Stimulated activated CD4-positive, alpha-beta T cell treated with anti-CD3 and anti-CD28 coated beads, Interleukin-4, amount 100 ng/mL, for 1 hour (primary cell): ENCODE results near the gene VPS35L.
"Not testable (repeated sequence)": the region's sequence is repeated elsewhere in the genome, so short reads cannot be mapped to it uniquely, and the experiment has no call there.

Source experiments
- DNase-seq: peaks from one replicate; pipeline ENCODE4 v3.0.0-alpha.2; 2020

The VPS35L gene

DNA sequence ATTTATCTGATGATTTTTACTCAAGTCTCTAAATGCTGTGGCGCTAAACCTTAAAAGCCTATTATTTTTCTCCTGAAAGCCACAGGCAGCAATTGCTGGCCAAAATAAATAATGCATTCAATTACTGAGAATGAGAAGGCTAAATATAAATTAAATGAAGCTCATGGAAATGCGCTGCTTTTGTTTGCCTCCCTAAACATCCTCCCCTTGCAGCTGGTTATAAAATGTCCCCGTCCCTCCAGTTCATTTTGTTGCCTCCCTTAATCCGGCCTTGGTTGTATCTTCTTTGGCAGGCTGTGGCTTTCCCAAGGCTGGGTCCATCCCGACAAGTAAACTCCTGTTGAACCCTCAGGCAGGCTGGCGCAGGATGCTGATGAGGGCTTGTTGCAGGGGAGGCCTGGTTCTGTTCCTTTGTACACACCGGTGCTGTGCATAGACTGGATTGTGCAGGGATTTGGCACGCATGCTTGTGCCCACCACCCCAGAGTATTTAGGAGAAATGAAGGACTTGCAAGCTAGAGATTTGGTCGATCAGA lies 99.8 kb downstream of the VPS35L start:
- no peak for DNase-seq

DNA sequence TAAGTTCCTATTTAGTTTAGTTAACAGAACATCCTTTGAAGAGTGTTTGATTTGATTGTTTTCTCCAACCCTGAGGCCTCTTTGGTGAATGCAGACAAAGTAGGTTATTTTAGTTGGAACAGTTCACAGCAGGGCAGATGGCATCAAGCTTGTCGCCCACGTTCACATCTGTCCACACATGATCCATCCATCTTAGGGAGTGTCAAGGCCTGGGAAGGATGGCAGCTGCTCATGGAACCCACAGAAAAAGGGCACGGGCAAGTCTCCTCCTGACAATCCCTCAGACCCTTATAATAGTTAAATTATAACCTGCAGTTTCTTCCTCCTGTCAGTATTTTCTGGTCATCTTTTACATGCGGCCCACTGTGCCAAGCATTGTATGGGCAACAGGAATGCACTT lies 102.3 kb downstream of the VPS35L start:
- DNase-seq, result no peak

DNA sequence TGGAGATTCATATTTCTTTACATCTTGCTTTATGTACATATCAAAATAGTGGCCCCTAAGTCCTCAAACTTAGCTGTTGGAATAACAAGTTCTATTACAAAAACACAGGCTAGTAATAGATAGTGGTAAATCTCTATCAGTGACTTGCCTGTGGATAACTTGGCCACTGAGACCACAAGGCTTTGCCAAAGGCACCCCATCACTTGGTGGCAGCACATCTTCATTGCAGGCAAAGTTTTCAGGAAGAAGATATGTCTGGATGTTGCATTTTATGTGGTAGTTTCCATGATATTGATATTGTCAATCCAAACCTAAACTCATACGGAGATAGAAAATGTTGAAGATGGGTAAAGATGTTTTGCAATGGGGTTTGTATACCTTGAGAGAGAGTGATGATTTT lies 104.1 kb downstream of the VPS35L start:
- DNase-seq, result no peak

DNA sequence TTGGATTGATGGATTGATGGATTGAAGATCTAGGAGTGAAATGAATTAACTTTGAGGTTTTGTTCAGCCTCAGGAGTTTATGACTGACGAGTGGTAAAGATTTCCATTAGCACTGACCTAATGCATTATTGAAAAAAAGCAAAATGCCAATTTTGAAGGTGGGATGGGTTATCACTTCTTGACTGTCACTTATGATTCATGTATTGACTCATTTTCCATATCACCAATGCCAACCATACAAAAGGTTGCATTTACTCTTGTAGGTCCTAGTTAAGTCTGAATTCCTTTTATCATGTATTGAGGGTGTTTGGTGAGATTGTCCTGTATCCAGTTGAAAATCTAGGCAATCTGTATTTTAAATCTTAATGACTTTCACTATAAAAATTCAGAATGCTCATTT lies 104.9 kb downstream of the VPS35L start:
- DNase-seq, result no peak

DNA sequence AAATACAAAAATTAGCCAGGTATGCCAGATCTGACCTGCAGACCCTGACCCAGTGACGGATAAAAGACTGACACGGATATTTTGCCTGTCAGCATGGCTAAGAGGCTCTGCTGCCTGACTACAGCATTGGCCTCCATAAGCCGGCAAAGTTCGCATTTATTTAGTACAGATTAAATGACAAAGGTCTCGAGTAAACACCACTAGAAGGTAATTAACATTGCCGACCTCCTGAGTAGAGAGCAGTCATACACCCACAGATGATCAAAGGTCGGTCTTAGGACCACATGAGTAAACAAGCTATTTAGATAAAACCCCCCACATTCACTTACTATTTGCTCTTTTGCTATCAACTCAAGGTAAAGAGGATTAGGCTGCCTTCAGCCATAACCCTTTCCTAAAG lies 106.8 kb downstream of the VPS35L start:
- no peak for DNase-seq

DNA sequence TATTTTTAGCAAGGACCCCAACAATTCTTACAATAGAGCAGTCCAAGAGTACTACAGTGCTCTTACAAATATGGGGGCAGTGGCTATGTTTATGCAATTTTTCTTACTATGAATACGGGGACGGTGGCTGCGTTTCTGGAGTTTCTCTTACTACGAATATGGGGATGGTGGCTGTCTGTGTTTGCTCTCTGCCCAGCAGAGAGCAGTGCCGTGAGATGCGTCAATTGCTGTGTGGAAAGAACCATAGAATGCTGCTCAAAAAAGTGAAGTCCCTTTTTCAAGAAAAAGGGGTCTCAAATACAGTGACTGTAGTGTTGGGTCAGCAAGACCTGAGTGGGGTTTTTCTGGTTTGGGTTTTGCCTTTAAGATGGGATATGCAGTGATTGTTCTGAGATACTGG lies 108.7 kb downstream of the VPS35L start:
- no peak for DNase-seq

DNA sequence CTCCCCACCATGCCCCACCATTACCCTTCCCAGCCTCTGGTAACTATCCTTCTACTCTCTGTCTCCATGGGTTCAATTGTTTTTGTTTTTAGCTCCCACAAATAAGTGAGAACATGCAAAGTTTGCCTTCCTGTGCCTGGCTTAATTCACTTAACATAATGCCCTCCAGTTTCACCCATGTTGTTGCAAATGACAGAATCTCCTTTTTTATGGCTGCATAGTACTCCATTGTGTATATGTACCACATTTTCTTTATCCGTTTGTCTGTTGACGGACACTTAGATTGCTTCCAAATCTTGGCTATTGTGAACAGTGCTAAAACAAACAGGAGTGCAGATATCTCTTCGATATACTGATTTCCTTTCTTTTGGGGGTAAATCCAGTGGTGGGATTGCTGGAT lies 109.8 kb downstream of the VPS35L start:
- not testable (repeated sequence) for DNase-seq

DNA sequence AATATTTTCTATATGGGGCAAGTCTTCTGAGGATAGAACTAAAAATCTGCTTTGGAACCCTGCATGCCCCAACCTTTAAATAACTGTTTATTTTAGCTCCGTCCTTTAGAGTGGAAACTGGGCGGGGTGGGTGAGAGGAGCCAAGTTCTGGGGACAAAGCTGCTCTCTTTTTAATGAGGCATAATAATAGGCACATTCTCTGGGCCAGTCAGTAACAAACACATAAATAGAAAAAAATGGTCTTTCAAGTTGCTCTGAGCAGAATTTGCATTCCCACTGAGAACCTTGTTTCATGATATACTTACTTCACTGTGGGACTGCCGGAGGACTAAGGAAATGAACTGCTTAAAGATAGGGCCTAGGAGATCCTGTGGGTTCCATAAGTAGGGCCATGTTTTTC lies 111.0 kb downstream of the VPS35L start:
- no peak for DNase-seq

DNA sequence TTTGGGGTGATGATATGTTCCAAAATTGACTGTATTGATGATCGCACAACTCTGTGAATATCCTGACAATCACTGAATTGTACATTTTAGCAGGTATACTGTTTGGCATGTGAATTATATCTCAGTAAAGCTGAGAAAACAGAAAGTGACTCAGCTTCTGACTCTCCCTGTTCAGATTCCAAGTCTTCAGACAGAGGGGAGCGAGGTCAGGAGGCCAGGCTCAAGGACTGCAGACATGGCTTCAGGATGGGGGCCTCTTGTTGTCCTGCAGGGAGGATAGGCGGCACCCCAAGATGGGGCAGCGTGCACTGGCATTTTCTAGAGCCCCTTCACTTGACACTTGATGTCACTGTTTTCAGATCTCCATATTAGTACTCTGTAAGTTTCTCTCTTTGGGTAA lies 116.9 kb downstream of the VPS35L start:
- no peak for DNase-seq

DNA sequence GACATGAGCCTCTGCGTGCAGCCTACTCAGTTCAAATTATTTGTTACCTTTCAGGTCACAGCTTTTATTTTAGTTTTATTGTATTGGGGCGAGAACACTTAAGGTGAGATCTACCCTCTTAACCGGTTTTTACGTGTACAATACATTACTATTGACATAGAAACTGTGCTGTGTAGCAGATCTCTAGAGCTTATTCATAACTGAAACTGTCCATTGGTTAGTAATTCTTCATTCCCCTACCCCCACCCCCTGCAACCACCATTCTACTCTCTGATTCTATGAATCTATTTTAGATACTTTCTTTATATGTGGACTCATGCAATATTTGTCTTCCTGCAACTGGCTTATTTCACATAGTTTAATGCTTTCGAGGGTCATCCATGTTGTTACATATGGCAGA lies 119.0 kb downstream of the VPS35L start:
- no peak for DNase-seq

DNA sequence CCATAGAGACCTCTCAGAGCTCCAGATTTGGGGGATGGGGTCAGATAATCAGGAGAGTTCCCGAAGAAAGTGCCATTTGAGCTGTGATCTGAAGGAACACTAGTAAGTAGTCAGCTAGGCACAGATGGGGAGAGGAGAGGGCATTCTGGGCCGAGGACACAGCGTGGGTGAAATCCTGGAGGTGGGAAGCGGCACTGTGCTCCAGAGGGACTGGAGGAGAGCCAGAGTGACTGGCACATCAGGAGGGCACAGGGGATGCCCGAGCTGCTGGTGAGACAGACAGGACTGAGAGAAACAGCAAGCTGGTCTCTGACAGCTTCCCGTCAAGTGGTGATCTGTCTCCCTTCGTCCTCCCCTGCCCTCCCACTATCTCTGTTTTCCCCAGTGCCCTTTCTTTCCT lies 121.9 kb downstream of the VPS35L start:
- DNase-seq, result no peak

DNA sequence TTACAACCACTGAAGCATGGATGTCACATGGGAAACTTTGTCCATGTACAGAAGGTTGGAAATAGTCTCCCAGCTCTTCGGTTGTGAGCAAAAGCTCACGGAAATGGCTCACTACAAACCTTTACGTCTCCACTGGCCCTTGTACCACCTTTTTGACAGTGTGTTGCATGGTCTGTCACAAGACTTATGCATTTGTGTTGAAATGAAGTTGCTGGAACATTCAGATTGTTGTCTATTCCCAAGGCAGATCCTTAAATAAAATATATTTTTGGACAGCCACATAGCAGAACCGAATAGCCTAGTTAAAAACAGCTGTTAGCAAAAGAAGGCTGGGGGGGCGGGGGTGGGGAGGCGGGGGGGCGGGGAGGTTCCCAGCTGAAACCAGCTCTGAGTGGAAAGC lies 123.3 kb downstream of the VPS35L start:
- no peak for DNase-seq

DNA sequence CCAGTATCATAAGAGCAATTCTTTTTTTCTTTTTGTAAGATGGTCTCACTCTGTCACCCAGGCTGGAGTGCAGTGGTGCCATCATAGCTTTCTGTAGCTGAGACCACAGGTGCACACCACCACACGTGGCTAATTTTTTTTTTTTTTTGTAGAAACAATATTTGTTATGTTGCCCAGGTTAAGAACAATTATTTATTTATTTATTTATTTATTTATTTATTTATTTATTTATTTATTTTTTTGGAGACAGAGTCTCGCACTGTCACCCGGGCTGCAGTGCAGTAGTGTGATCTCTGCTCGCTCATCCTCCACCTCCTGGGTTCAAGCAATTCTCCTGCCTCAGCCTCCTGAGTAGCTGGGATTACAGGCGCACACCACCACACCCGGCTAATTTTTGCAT lies 123.8 kb downstream of the VPS35L start:
- not testable (repeated sequence) for DNase-seq

DNA sequence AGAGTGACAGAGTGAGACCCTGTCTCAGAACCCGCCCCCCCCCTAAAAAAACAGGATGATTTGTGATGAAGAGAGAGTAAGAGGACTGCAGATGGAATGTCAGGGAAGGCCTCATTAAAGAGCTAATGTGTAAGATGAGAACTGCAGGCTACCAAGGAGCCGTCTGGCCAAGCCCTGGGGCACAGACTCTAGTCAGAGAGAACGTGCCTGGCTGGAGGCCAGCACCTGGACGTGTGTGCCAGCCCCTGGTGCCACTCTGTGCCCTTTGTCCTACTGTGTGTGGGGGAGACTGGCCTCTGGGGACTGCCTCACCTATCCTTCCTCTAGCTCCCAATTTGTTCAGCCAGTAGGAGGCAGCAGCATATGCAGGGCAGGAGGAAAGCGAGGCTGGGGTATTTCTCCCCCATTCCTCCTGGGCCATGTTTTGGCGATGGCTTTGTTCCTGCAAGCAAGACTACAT lies 125.4 kb downstream of the VPS35L start:
- DNase-seq, result no peak

DNA sequence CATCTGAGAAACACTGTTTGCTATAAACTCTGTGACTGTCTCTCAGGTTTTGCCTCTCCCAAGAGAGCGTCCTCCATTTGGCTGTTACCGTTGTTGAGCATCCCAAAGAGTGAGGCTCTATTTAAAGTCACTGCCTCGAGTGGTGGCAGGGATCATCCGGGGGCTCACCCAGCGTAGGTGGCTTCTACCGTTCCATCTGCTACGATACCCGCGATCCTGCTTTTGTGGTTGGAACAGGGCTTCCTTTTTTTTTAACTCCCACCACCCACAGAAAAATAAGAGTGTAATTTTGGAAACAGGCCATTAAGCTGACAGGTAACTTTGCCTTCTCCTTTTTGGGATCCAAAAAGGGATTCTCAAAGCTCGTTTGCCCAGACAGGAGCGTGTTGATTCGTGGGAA lies 126.1 kb downstream of the VPS35L start:
- no peak for DNase-seq

DNA sequence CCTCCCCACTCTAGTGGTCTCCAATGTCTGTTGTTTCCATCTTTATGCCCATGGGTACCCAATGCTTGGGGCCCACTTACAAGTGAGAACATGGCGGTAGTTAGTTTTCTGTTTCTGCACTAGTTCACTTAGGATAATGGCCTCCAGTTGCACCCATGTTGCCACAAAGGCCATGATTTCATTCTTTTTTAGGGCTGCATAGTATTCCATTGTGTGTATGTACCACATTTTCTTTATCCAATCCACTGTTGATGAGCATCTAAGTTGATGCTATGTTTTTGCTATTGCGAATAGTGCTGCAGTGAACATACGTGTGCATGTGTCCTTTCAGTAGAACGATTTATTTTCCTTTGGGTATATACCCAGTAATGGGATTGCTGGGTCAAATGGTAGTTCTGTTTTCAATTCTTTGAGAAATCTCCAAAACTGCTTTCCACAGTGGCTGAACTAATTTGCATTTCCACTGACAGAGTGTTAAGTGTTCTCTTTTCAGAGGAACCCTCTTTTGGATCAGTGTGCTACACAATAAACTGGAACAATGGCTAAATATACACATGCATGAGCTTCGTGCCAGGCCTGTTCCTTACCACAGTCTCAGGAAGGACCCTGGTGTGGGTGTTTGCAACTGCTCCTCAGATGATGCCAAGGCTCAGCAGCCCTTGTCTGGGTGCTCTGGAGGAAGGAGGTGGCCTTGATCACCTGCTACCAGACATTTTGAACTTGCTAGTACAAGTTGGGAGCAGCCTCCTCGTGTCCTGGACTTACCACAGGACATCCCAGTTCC lies 128.1 kb downstream of the VPS35L start:
- no peak for DNase-seq

DNA sequence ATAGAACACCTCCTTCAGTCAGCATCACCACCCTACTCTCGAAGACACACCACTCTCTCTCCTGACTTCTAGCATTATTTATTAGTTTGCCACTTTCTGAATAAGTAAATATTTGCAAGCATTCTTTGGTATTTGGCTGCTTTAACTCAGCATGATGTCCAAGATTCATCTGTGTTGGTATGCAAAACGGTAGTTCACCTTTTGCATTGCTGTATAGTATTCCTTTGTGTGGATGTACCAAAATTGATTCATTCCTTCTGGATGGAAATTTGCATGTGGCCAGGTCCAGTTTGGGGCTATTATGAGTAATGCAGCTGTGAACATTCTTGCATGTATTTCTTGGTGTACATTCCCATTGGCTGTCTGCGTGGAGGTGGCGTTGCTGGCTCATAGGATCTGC lies 129.7 kb downstream of the VPS35L start:
- DNase-seq, result no peak

DNA sequence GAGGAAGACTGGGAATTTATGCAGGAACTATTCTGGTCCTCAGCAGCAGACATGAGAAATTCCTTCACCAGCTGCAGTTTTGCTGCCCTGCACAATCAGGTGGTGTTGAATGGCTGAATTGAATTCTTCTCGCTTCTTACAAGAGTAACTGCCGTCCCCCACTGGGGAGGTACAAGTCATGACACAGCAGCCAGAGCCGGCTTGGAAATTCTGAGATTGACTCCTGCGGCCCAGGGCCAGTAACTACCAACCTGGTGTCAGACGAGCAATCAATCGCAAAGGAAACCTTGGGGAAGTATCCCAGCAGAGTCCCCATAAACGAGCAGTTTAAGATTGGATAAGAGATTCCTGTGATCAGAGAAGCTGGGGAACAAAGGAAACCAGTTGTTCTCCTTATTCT lies 131.8 kb downstream of the VPS35L start:
- DNase-seq, result no peak

DNA sequence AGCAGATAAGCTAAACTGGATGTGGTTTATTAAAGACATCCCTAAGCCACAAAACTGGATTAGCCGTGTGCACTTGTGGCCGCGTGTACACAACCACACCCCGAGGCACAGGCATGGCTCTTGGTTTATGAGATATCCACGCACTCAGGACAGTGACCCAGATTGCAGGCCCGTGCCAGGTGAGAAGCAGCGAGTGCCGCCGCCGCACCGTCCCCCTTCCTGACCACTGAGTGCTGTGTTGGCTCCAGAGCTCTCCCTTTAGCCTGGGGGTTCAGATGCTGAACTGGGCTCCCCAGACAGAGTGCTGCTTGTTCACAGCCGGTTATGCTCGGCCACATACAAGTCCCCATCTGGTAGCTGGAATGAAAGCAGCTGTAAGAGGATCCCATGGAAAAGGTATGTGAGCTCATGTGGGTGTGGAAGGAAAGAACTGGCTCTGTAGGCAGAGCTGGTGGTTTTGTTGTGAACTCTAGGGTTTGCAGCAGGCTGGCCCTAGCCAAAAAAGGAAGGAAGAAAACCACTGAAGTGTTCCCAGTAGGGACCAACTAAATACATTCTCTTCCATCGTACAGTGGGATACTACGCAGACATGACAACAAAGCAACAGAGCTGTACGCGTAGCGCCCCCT lies 133.0 kb downstream of the VPS35L start:
- no peak for DNase-seq

DNA sequence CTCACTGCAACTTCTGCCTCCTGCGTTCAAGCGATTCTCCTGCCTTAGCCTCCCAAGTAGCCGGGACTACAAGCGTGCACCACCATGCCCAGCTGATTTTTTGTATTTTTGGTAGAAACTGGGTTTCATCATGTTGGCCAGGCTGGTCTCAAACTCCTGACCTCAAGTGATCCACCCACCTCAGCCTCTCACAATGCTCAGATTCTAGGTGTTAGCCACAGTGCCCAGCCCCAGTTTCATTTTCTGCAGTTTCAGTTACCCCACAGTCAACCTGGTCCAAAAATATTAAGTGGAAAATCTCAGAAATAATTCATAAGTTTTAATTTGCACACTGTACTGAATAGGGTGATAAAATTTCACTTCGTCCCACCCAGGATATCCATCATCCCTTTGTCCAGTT lies 133.8 kb downstream of the VPS35L start:
- DNase-seq, result no peak

DNA sequence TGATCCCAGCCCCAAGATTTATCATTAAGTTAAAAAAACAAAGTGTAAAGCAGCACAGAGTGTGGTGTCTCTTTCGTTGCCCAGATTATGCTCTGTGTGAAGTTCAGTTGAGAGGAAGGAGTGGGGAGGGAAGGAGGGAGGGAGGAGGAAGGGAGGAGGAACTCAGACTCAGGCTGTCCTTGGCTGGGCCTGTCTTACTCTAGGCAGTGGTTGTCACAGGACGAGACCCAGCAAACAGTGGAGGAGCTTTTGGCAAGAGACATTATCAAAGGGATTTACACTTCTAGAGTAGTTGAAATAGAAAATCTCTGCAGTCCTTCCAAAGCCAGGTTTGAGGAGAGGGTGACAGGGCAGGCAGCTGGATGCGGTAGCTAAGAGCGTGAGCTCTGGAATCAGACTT lies 134.7 kb downstream of the VPS35L start:
- no peak for DNase-seq

DNA sequence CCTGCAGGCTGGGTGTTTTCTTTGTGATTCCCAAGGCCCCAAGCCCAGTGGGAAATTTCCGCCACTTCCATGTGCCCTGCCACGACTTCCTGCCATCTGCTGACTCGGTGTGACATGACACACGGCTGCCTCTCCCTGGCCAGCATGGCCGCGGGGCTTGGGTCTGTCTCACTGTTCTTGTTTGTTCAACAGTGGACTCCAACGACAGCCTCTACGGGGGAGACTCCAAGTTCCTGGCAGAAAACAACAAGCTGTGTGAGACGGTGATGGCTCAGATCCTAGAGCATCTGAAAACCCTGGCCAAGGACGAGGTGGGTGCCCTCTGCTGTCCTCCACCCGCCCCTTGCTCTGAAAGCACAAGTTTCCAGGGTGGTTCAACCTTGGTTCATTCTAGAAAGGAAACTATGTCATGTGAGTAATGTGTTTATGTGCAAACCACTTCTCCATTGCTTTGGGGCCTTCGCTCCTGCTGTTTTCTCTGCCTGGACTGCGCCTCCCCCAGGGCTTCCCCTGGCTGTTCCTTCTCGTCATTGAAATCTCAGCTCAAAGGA lies 135.7 kb downstream of the VPS35L start:
- no peak for DNase-seq

DNA sequence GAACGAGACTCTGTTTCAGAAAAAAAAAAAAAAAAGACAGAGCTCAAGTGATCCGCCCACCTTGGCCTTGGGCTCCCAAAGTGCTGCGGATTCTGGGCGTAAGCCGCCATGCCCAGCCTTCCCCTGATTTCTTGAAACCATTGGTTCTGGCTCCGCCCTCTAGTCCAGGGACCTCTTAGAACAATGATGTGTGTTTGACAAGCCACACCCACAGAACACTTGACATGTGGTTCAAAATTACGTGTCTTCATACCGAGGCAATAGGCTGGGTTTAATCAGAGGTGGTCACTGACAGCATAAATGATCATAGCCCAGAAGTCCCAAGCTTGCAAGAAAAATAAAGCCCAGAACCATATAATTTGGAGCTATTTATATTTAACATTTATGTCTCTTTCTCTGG lies 139.5 kb downstream of the VPS35L start:
- DNase-seq, result no peak

DNA sequence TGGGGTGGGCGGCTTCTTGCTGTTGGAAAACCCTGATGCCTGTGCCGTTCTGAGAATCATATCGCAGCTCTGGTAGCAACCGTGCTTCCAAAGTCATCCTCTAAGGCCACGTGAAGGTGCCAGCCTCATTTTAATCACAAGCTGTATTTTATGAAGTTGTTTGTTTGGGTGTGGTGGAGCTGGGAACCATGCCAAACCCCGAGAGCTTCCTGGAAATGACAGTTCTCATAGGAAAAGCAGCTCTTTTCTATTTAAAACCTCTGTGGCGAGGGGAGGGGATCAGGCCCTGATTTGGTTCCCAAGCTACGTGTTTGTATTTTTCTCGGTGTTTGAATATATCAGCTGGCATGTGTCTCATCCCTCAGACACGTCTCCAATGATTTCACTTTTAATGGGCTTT lies 140.8 kb downstream of the VPS35L start:
- DNase-seq, result peak; percentile 9
